ENCODE measurements around the gene ACBD6.

GRCh38 chr1:180532854-180533253 is 30.5 kb upstream of the ACBD6 start:
- TF ChIP-seq POLR2A (IDR thresholded peaks at IDR 0.05; ENCODE audit: low read depth): no peak
- TF ChIP-seq, protein P1, sequence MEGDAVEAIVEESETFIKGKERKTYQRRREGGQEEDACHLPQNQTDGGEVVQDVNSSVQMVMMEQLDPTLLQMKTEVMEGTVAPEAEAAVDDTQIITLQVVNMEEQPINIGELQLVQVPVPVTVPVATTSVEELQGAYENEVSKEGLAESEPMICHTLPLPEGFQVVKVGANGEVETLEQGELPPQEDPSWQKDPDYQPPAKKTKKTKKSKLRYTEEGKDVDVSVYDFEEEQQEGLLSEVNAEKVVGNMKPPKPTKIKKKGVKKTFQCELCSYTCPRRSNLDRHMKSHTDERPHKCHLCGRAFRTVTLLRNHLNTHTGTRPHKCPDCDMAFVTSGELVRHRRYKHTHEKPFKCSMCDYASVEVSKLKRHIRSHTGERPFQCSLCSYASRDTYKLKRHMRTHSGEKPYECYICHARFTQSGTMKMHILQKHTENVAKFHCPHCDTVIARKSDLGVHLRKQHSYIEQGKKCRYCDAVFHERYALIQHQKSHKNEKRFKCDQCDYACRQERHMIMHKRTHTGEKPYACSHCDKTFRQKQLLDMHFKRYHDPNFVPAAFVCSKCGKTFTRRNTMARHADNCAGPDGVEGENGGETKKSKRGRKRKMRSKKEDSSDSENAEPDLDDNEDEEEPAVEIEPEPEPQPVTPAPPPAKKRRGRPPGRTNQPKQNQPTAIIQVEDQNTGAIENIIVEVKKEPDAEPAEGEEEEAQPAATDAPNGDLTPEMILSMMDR (IDR thresholded peaks at IDR 0.05): no peak
- no peak for TF ChIP-seq POLR2AphosphoS5 (IDR thresholded peaks at IDR 0.05)
- TF ChIP-seq EP300 (IDR thresholded peaks at IDR 0.05): no peak
